PC-9 (cell line): Measurements from ENCODE around the gene TBATA.

Experiments
- CTCF ChIP-seq: fragments of 200-600 bp; sonication (generic); conservative IDR thresholded peaks from 2 replicates; pipeline ENCODE4 v1.6.1; 2017; ENCODE audit warnings: mixed run types, antibody characterized with exemption, mild to moderate bottlenecking, moderate library complexity
- EZH2 ChIP-seq: fragments of 200-600 bp; sonication (generic); IDR thresholded peaks from 2 replicates; pipeline ENCODE4 v1.8.0; 2017; ENCODE audit warnings: antibody characterized with exemption, low read depth

DNA sequence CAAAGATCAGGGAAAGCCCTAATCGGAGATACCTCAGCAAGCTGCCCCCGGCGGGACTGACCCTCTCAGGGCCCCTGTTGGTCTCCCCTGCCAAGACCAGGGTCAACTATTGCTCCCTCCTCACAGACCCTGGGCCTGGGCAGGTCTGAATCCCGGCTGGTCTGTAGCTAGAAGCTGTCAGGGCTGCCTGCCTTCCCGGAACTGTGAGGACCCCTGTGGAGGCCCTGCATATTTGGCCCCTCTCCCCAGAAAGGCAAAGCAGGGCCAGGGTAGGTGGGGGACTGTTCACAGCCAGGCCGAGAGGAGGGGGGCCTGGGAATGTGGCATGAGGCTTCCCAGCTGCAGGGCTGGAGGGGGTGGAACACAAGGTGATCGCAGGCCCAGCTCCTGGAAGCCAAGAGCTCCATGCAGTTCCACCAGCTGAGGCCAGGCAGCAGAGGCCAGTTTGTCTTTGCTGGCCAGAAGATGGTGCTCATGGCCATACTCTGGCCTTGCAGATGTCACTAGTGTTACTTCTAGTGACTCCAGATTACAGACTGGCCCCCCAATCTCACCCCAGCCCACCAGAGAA, 24.1 kb downstream of the TBATA start:
- TF ChIP-seq CTCF (peak; percentile 65), EZH2 (no peak)
